Stimulated activated naive CD8-positive, alpha-beta T cell treated with anti-CD3 and anti-CD28 coated beads, Interleukin-15, Interleukin-2, amounts not matched to agents 100 ng/mL and 50 ng/mL, for 24 hours (primary cell): ENCODE results near the gene BACE2.

ENCODE experiments used
- H3K27ac Mint-ChIP-seq: one replicate; pipeline ENCODE4 v1.8.0; 2021; ENCODE audit warnings: mild to moderate bottlenecking, mixed read lengths
- H3K27me3 Mint-ChIP-seq: one replicate; pipeline ENCODE4 v1.8.0; 2021; ENCODE audit warnings: mixed read lengths
- H3K36me3 Mint-ChIP-seq: one replicate; pipeline ENCODE4 v1.8.0; 2021; ENCODE audit warnings: low read depth, mixed read lengths
- H3K4me1 Mint-ChIP-seq: one replicate; pipeline ENCODE4 v1.8.0; 2021; ENCODE audit warnings: low read depth, mixed read lengths
- H3K4me3 Mint-ChIP-seq: one replicate; pipeline ENCODE4 v1.8.0; 2021; ENCODE audit warnings: mild to moderate bottlenecking, mixed read lengths
- H3K9me3 Mint-ChIP-seq: one replicate; pipeline ENCODE4 v1.8.0; 2021; ENCODE audit warnings: mixed read lengths

The BACE2 gene

DNA sequence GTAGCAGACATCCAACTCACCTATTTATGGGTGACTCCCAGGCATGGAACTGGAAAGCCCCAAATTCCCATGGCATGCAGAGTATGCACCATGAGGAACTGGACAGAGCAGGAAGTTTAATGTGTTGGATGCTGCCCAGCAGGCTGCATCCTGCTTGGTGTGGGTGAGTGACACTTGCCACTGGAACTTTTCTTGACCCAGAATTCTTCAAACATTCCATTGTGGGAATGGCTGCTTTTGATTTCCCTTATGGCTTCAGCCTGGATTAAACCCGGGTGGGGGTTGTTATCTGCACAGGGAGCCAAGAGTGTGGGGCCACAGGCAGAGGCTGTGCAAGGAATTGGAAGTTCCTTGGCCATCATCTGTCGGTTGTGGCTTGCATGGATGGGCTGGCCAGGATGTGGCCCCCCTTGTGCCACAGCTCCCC lies 26.9 kb upstream of the BACE2 start:
- Mint-ChIP-seq H3K4me1 (no peaks in the 10 kb centered on the region), H3K9me3 (no peaks in the 10 kb centered on the region), H3K4me3 (no peak overlapping the region), H3K27ac (no peak overlapping the region), H3K36me3 (no peaks in the 10 kb centered on the region), H3K27me3 (peaks cover 7% of the 10 kb centered on the region)

GRCh38 chr21:41142051-41142795 lies 25.7 kb upstream of the BACE2 start:
- H3K4me1 Mint-ChIP-seq: no peaks in the 10 kb centered on the region
- no peak overlapping the region for H3K27ac Mint-ChIP-seq
- no peak overlapping the region for H3K4me3 Mint-ChIP-seq
- H3K36me3 Mint-ChIP-seq: no peaks in the 10 kb centered on the region
- H3K9me3 Mint-ChIP-seq: no peaks in the 10 kb centered on the region
- peaks cover 7% of the 10 kb centered on the region for H3K27me3 Mint-ChIP-seq

DNA sequence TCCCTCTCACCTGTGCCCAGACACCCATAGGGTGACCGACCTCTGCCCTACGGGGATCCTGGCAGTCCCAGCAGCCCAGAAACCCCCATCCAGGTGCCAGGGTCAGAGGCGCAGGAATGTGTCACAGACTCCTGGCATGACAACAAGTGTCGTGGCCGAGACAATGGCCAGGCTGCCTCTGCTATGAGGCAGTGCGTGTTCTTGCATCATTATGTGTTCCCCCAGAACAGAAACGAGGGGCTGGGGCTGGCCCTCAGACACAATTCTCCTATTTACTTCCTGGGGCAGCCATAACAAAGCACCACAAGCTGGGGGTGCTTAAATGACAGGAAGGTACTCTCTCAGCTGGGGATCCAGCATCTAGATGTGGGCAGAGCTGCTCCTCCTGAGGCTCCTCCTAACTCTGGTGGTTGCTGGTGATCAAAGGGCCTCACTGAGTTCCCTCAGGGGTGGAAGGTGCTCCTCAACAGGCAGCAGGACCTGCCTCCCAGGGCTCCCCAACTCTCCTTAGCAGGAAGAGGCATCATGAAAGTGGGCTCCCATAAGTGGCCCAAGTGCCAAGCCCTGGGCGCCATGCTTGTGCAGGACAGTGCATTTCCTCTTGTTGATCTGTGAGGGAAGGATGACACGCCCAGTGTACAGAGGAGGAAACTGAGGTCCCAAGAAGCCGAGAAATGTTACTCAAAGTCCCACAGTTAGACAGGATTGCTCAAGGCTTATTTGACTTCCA lies 24.2 kb upstream of the BACE2 start:
- Mint-ChIP-seq H3K27ac (no peak overlapping the region), H3K36me3 (no peaks in the 10 kb centered on the region), H3K4me3 (no peak overlapping the region), H3K4me1 (no peaks in the 10 kb centered on the region), H3K9me3 (no peaks in the 10 kb centered on the region), H3K27me3 (peaks cover 3% of the 10 kb centered on the region)

DNA sequence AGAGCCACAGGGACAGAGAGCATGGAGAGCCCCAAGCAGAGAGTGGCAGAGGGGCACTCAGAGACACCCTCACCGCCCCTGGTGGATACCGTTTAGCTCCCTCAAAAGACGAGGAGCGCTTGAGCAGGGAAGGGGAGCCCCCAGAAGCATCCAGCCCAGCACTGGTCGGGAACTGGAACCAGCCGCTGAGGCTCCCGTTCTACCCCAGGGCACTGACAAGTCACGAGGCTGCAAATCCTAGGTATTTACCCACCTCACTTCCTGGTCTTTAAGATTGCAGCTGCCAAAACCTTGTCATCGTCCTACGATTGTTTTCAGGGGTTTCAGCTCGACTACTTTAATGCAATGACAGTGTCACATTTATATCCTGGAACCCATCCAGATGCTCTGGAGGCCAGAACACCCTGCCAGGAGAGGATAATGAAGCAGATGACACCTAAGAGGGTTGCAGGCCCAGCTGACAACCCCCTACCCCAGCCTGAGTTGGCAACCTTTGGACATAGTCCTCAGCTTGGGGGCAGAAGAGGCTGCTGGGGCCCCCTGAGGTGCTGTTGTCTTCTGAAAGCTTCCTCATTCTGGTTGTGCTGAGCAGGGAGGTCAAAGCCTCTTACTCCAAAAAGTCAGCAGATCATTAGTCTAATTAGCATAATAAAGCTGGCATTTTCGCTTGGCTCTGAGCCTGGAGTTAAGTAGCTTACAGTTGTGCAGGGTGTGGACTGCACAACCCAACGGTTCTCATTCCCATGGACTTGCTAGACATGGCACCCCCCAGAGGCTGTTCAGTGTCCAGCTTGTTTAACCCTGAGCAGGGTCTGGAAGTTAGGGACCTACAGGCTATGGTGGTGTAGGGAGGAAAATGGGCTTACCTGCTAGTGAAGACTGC lies 20.6 kb upstream of the BACE2 start:
- Mint-ChIP-seq H3K4me3 (no peak overlapping the region), H3K4me1 (no peaks in the 10 kb centered on the region), H3K27ac (no peak overlapping the region), H3K36me3 (no peaks in the 10 kb centered on the region), H3K27me3 (peaks cover 3% of the 10 kb centered on the region), H3K9me3 (no peaks in the 10 kb centered on the region)

DNA sequence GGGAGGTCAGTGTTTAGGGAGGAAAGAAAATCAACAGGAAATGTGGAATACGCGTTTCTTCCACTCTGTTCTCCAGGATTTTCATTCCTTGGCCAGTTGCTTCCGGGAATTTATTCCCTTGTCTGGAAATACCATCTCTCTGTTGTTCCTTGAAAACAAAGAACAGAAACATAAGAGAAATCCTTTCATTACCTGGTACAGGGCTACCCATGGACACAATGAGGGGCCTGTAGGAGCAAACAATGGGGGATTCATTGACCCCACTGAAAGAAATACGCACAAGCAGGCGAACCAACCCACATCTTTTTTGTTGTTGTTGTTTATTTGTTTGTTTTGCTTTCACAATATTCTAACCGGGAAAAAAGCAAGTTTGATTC lies 20.0 kb upstream of the BACE2 start:
- no peak overlapping the region for H3K27ac Mint-ChIP-seq

GRCh38 chr21:41148798-41149197 lies 19.2 kb upstream of the BACE2 start:
- Mint-ChIP-seq H3K27me3 (peaks cover 6% of the 10 kb centered on the region), H3K4me3 (no peak overlapping the region), H3K36me3 (no peaks in the 10 kb centered on the region), H3K4me1 (no peaks in the 10 kb centered on the region), H3K9me3 (no peaks in the 10 kb centered on the region), H3K27ac (no peak overlapping the region)

More for the DNA sequence above, 20.0 kb upstream of the BACE2 start:
- Mint-ChIP-seq H3K4me3 (no peak overlapping the region), H3K9me3 (no peaks in the 10 kb centered on the region), H3K36me3 (no peaks in the 10 kb centered on the region), H3K4me1 (no peaks in the 10 kb centered on the region), H3K27me3 (peaks cover 3% of the 10 kb centered on the region)

- no peaks in the 10 kb centered on the region for H3K9me3 Mint-ChIP-seq
- H3K4me3 Mint-ChIP-seq: no peak overlapping the region
- H3K27ac Mint-ChIP-seq: no peak overlapping the region
- H3K4me1 Mint-ChIP-seq: no peaks in the 10 kb centered on the region
- H3K36me3 Mint-ChIP-seq: no peaks in the 10 kb centered on the region
- H3K27me3 Mint-ChIP-seq: peaks cover 9% of the 10 kb centered on the region
These were observed 18.8 kb upstream of the BACE2 start for GRCh38 chr21:41149199-41149598.

- no peak overlapping the region for H3K4me3 Mint-ChIP-seq
- peaks cover 14% of the 10 kb centered on the region for H3K27me3 Mint-ChIP-seq
- no peaks in the 10 kb centered on the region for H3K9me3 Mint-ChIP-seq
- H3K36me3 Mint-ChIP-seq: no peaks in the 10 kb centered on the region
- no peaks in the 10 kb centered on the region for H3K4me1 Mint-ChIP-seq
- no peak overlapping the region for H3K27ac Mint-ChIP-seq
These were observed 15.8 kb upstream of the BACE2 start for GRCh38 chr21:41152147-41152546.

- Mint-ChIP-seq H3K36me3 (no peaks in the 10 kb centered on the region), H3K27me3 (peaks cover 20% of the 10 kb centered on the region), H3K9me3 (peaks cover 5% of the 10 kb centered on the region), H3K27ac (no peak overlapping the region), H3K4me3 (no peak overlapping the region), H3K4me1 (no peaks in the 10 kb centered on the region)
These were observed 14.5 kb upstream of the BACE2 start for GRCh38 chr21:41153443-41153842.

GRCh38 chr21:41156142-41156541 lies 11.8 kb upstream of the BACE2 start:
- Mint-ChIP-seq H3K4me1 (no peaks in the 10 kb centered on the region), H3K36me3 (no peaks in the 10 kb centered on the region), H3K9me3 (peaks cover 9% of the 10 kb centered on the region), H3K4me3 (no peak overlapping the region), H3K27ac (no peak overlapping the region), H3K27me3 (peaks cover 24% of the 10 kb centered on the region)

DNA sequence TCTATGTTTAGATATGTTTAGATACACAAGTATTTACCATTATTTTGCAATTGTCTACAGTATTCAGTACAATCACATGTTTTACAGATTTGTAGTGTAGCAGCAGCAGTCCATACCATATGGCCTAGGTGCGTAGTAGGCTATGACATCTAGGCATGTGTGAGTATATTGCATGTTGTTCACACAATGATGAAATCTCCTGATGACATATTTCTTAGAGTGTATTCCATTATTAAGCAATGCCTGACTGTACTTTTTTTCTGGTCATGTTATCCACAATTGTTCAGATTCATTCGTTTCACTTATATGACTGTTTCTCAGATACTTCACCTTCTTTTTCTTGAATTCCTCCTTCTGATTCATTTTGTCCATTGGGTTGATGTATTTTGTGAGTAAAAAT lies 9.9 kb upstream of the BACE2 start:
- no peak overlapping the region for H3K4me3 Mint-ChIP-seq
- no peaks in the 10 kb centered on the region for H3K36me3 Mint-ChIP-seq
- peaks cover 29% of the 10 kb centered on the region for H3K27me3 Mint-ChIP-seq
- peak overlapping the region; percentile 26 for H3K27ac Mint-ChIP-seq
- H3K4me1 Mint-ChIP-seq: no peaks in the 10 kb centered on the region
- peaks cover 9% of the 10 kb centered on the region for H3K9me3 Mint-ChIP-seq

DNA sequence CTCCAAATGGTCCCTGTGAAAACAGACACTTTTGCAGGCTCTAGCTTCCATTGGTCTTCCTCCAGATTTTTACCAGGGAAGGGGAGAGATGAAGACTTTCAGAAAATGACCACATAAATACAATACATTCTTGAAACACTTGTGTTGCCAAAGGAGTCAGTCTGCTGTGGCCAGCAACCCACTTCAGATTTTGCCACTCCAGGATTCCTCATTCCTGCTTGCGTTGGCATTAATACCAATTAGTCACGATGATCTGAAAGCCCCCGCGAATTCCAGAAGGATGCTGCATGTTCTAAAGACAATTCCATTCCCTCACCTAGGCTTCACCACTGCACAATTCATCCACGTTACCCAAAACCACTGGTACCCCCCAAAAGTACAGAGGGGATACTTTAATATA lies 7.9 kb upstream of the BACE2 start:
- peaks cover 31% of the 10 kb centered on the region for H3K27me3 Mint-ChIP-seq
- no peak overlapping the region for H3K4me3 Mint-ChIP-seq
- H3K27ac Mint-ChIP-seq: no peak overlapping the region
- H3K9me3 Mint-ChIP-seq: peaks cover 9% of the 10 kb centered on the region
- no peaks in the 10 kb centered on the region for H3K4me1 Mint-ChIP-seq
- H3K36me3 Mint-ChIP-seq: no peaks in the 10 kb centered on the region

- Mint-ChIP-seq H3K27ac (no peak overlapping the region), H3K27me3 (peaks cover 39% of the 10 kb centered on the region), H3K9me3 (peaks cover 9% of the 10 kb centered on the region), H3K4me3 (no peak overlapping the region), H3K36me3 (no peaks in the 10 kb centered on the region), H3K4me1 (no peaks in the 10 kb centered on the region)
These were observed 6.5 kb upstream of the BACE2 start for GRCh38 chr21:41161428-41161827.

DNA sequence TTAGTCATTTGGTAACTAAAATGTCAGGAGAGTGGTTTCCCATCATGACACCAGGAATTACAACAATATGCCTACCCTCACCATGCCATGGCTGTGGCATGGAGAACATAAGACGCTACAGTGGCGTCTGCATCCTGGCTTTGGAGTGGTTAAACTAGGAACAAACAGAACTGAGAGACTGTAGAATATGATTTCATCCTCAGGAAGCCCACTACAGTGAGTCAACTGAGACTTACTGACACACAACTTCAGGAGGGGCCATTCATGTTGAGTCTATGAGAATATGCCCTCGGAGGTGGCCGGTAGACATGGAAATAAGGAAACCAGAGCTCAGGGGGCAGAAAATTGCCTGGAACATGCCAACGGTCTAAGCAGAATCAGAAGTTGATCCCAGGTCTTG lies 5.9 kb upstream of the BACE2 start:
- H3K4me1 Mint-ChIP-seq: no peaks in the 10 kb centered on the region
- H3K27me3 Mint-ChIP-seq: peaks cover 44% of the 10 kb centered on the region
- H3K4me3 Mint-ChIP-seq: no peak overlapping the region
- no peak overlapping the region for H3K27ac Mint-ChIP-seq
- no peaks in the 10 kb centered on the region for H3K36me3 Mint-ChIP-seq
- H3K9me3 Mint-ChIP-seq: peaks cover 9% of the 10 kb centered on the region

- Mint-ChIP-seq H3K27ac (no peak overlapping the region), H3K4me1 (no peaks in the 10 kb centered on the region), H3K9me3 (peaks cover 7% of the 10 kb centered on the region), H3K36me3 (no peaks in the 10 kb centered on the region), H3K27me3 (peaks cover 42% of the 10 kb centered on the region), H3K4me3 (no peak overlapping the region)
These were observed 4.9 kb upstream of the BACE2 start for GRCh38 chr21:41163091-41163490.
